K562 treated with DMSO at 1 percent for 24 hours (cell line): ENCODE measurements around the gene FAM236A. TPM values are rescaled to one million over a fixed set of nuclear protein-coding genes. Genes with fewer than 3 reads are reported as not detected.

Experiments used
- total RNA-seq: library from RNA; unstranded; fragments of 300-600 nt; gene quantifications from 2 replicates; pipeline ENCODE4 v1.2.3, GENCODE V29; 2022; ENCODE audit warnings: low read depth; ENCODE audit not compliant: insufficient read depth

Gene FAM236A
- not detected in 2 replicates for total RNA-seq

GRCh38 chrX:72937906-72938305, at the start of gene FAM236A:
FAM236A (plus strand) TSS chrX:72938206; CDS start chrX:72938263, 57 bp downstream.

GRCh38 chrX:72912315-72912714, 25.7 kb upstream of the FAM236A start, which contains the start of gene FAM236C:
FAM236C (plus strand) TSS chrX:72912615; CDS start chrX:72912715, 100 bp downstream.

GRCh38 chrX:72943819-72944169, 5.8 kb downstream of the FAM236A start, which contains the start of gene DMRTC1:
DMRTC1 (minus strand) TSS chrX:72943837; CDS start chrX:72875694, 68,143 bp downstream.

Other genes starting within 250 kb of the FAM236A start
- gene PHKA1, start 223.9 kb upstream of the FAM236A start, total RNA-seq = 7.4 and 7.8 TPM in 2 replicates
- 1.1 and 2.2 TPM in 2 replicates for gene DMRTC1B, start 161.3 kb upstream of the FAM236A start, total RNA-seq
- not detected in 2 replicates for gene FAM236B, start 155.5 kb upstream of the FAM236A start, total RNA-seq
- not detected in 2 replicates for gene FAM236D, start 130.0 kb upstream of the FAM236A start, total RNA-seq
- gene FAM236C, start 25.6 kb upstream of the FAM236A start, total RNA-seq = not detected in 2 replicates
- gene DMRTC1, start 5.6 kb downstream of the FAM236A start, total RNA-seq = not detected in 2 replicates
- not detected in 2 replicates for gene PABPC1L2B, start 64.7 kb downstream of the FAM236A start, total RNA-seq
- gene PABPC1L2A, start 141.3 kb downstream of the FAM236A start, total RNA-seq = not detected in 2 replicates